Activated CD4-positive, alpha-beta T cell treated with anti-CD3 and anti-CD28 coated beads, Interleukin-2, amount 50 U/mL, for 48 hours (primary cell): ENCODE results near the gene YTHDF2.
A peak's percentile ranks its signal among the peaks of the same experiment; 100 is the strongest.
"Not testable (repeated sequence)": the region's sequence is repeated elsewhere in the genome, so short reads cannot be mapped to it uniquely, and the experiment has no call there.

ENCODE experiments used
- DNase-seq, 2 experiments: peaks; one replicate each; pipeline ENCODE4 v3.0.0-alpha.2; 2020

The YTHDF2 gene

GRCh38 chr1:28761189-28761588 lies 24.4 kb downstream of the YTHDF2 start:
- DNase-seq = no peak

GRCh38 chr1:28766532-28767183 lies 29.9 kb downstream of the YTHDF2 start:
- DNase-seq = no peak

- no peak for DNase-seq
These were observed 33.9 kb downstream of the YTHDF2 start for GRCh38 chr1:28770601-28771165.

GRCh38 chr1:28771921-28772320 lies 35.2 kb downstream of the YTHDF2 start:
- DNase-seq = not testable (repeated sequence)

- DNase-seq = no peak
These were observed 36.4 kb downstream of the YTHDF2 start for GRCh38 chr1:28773105-28773504.

- peak; percentile 64 to 70 for DNase-seq
These were observed 38.6 kb downstream of the YTHDF2 start for GRCh38 chr1:28775121-28775942.

GRCh38 chr1:28776341-28776740 lies 39.6 kb downstream of the YTHDF2 start:
- no peak for DNase-seq

GRCh38 chr1:28778021-28778420 lies 41.3 kb downstream of the YTHDF2 start:
- DNase-seq = no peak

GRCh38 chr1:28779751-28780408 lies 43.1 kb downstream of the YTHDF2 start:
- no peak for DNase-seq

- DNase-seq = no peak
These were observed 44.6 kb downstream of the YTHDF2 start for GRCh38 chr1:28781305-28781704.

GRCh38 chr1:28782011-28782410 lies 45.3 kb downstream of the YTHDF2 start:
- no peak for DNase-seq

- DNase-seq = no peak
These were observed 46.6 kb downstream of the YTHDF2 start for GRCh38 chr1:28783363-28783762.

GRCh38 chr1:28789412-28789811 lies 52.7 kb downstream of the YTHDF2 start:
- no peak for DNase-seq

GRCh38 chr1:28789816-28790215 lies 53.1 kb downstream of the YTHDF2 start:
- no peak for DNase-seq

- no peak for DNase-seq
These were observed 53.8 kb downstream of the YTHDF2 start for GRCh38 chr1:28790377-28791035.

- not testable (repeated sequence) for DNase-seq
These were observed 55.2 kb downstream of the YTHDF2 start for GRCh38 chr1:28791929-28792328.

GRCh38 chr1:28792644-28793121 lies 55.9 kb downstream of the YTHDF2 start:
- no peak for DNase-seq

- not testable (repeated sequence) for DNase-seq
These were observed 57.8 kb downstream of the YTHDF2 start for GRCh38 chr1:28794582-28794981.

- DNase-seq = no peak
These were observed 59.8 kb downstream of the YTHDF2 start for GRCh38 chr1:28796352-28797211.

GRCh38 chr1:28800324-28800723 lies 63.6 kb downstream of the YTHDF2 start:
- no peak for DNase-seq

GRCh38 chr1:28801461-28801860 lies 64.7 kb downstream of the YTHDF2 start:
- DNase-seq = no peak

- DNase-seq = no peak
These were observed 66.3 kb downstream of the YTHDF2 start for GRCh38 chr1:28803051-28803450.
